HG02885 (cell line): ENCODE data around the gene LDAH.

Source experiments
- ATAC-seq: cut with Tn5 transposase; IDR thresholded peaks from one replicate; pipeline ENCODE4 v1.9.1; 2021; ENCODE audit warnings: mild to moderate bottlenecking; ENCODE audit not compliant: unreplicated experiment, poor library complexity

Gene LDAH

GRCh38 chr2:20642055-20642971 lies 180.6 kb downstream of the LDAH start:
- ATAC-seq, result peak; percentile 98

DNA sequence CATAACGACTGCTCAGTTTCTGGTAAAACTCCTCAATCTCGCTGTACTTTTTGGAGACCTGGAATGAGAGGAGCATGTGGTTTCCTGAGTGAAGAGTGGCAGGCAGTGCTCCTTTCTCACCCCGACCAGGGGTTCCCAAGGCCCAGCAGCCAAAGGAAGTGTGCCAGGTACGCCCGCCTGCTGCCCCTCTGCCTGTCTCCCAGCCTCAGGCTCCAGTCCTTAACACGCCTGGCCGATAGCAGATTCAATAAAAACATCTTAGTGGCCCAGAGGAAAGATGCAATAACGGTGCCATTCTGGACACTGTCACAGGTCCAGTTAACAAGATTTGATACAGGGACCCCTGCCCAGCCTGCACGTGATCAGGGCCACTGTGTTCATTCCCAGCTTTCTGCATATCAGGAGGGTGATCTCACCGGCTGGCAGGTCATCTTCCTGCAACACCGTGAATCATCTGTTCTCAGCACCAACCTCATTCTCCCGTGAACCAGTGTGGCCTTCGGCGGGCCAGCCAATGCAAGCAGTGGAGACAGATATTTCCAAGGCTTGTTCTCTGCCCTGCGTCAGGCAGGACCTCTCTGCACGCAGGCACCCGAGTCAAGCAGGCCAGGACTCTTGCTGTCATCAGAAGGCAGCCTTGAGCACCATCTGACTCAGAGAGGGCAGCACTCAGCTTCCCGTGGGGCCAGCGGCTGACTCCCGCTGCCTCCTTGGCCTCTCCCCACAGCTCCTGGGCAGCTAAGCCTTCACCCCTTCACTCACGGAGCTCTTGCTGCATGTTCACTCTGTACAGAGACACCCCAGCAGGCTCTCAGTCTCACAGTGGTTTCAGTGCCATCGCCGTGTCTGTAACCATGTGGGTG lies 181.5 kb downstream of the LDAH start:
- ATAC-seq, result no peak

- ATAC-seq, result no peak
Observed at GRCh38 chr2:20640411-20641122, 182.3 kb downstream of the LDAH start.

DNA sequence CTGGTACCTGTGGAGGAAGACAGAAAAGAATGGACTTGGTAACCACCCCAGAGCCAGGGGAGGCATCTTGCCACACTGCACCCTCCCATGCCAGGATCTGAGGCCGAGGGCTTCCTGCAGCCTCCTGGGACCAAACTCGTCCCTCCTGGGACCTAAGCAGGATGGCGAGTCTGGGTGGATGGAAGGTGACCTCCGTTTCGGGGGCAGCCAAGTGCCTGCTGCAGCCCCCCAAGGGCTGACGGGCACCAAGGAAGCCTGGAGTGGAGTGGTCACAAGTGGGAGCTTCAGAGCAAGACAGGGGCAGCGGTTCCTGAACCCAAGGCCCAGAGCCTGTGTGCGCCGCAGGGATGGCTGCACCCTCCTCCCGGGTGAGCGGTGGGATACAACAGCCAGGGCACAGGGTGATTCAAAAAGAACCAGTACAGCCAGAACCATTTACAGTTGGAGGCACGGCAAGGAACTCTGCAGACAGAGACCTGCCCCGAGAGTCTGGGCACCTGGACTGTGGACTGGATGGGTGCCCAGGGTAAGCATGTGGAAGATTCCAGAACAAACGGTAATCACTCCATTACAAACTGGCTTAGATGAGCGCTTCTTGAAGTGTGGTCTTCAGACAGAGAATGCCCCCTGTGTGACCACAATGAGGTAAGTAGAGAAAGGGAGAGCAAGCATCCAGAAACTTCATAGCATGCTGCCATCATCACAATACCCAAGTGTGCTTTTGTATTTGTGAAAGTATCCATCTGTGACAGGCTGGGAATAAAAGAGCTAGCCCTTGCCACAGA lies 184.1 kb downstream of the LDAH start:
- no peak for ATAC-seq

DNA sequence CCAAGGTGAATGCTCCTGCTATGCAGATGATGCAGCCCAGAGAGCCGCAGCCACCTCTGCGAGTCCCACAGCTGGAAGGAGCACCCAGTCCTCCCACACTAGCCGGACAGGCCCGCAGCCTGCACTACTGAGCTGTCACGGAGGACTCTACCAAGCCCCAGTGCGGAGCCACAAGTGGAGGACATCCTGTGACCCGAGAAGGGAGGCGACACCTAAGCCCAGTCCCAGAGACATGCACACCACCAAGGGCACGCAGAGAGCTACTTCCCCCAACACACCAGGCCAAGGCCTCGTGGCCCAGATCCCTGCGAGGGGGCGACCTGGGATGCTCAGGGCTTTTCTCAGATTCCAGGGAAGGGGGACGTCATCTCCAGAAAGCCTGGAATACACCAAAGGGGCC lies 184.9 kb downstream of the LDAH start:
- ATAC-seq, result no peak

DNA sequence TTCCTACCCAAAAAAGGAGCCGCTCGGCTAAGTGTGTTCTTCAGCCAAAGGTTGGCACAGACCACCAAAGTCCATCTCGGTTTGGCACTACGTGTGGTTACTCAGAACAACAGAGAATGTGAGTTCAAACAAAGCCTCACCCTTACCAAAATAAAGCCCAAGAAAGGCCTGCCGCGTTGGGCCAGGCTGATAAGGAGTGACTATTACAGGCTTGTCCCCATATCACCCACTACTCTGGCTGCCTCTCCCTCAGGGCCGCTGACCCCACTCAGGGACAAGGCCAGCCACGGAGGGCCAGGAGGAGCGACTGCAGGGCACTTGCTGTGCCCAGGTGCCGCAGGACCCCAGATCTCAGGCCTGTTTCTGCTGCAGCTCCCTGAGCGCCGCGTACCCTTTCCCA lies 185.8 kb downstream of the LDAH start:
- no peak for ATAC-seq

DNA sequence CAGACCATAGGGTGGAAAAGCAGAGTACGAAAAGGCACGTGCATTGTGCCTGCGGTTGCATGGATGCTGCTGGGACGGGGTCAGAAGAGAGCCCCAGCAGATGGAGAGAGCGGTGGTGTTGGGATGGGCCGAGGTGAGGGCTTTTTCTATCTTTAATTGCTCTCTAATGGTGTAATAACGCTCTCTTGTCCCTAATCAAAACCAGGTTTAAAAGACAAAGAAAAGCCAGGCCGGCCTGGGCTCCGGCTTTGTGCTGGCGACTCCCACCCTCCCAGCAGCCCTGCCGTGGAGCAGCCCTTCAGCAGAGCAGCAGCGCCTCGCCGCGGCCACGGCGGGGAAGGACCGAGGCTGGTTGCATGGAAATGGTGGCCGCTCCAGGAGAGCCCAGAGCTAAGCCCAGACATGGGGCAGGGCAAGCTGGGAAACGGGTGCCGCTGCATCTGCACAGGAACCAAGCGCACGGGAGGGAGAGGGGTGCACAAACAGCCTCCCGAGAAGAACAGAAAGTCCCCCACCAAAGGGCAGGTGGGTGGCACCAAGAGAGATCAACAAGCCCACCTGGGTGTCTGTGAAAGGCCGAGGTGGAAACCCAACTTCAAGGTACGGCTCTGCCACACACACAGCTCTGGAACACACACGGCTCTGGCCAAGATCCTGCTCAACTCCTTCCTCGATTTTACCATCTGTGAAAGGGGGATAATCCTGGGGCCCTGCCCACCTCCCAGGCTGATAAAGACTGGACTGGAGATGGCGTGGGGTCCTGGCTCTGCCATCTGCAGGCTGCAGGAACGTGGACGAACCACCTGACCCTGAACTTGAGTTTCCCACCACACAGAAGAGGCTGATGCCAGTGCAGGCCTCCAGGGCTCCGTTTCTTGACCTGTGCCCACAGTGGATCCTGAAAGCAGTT lies 187.0 kb downstream of the LDAH start:
- ATAC-seq, result peak; percentile 79

- ATAC-seq, result no peak
Observed at GRCh38 chr2:20635113-20635510, 187.8 kb downstream of the LDAH start.

- ATAC-seq, result no peak
Observed at GRCh38 chr2:20634507-20635112, 188.3 kb downstream of the LDAH start.
